Peyer's patch (tissue), 4 donors: ENCODE measurements around the gene FOS. TPM values are rescaled to one million over a fixed set of nuclear protein-coding genes. Genes with fewer than 3 reads are reported as not detected.

Source experiments
- DNase-seq, 3 donors: peaks; one replicate each; pipeline ENCODE4 v3.0.0-alpha.2; 2017 to 2019
- H3K27ac ChIP-seq, 4 donors: fragments of 200-600 bp; sonication (generic); one replicate each; pipeline ENCODE4 v1.5.1; 2016 to 2019
- H3K27me3 ChIP-seq, 2 donors: fragments of 200-600 bp; sonication (generic); one replicate each; pipeline ENCODE4 v1.5.1; 2019
- H3K36me3 ChIP-seq, 3 donors: fragments of 200-600 bp; sonication (generic); one replicate each; pipeline ENCODE4 v1.5.1; 2016 to 2019
- H3K4me1 ChIP-seq, 4 donors: fragments of 200-600 bp; sonication (generic); one replicate each; pipeline ENCODE4 v1.5.1; 2016 to 2019
- H3K4me3 ChIP-seq, 4 donors: fragments of 200-600 bp; sonication (generic); 1 replicate in 3 of 4; 2 replicates in 1 of 4; pipeline ENCODE4 v1.5.1; 2016 to 2019; ENCODE audit warnings: mild to moderate bottlenecking in 1 of 4
- H3K9me3 ChIP-seq, 4 donors: fragments of 200-600 bp; sonication (generic); one replicate each; pipeline ENCODE4 v1.5.1; 2016 to 2019; ENCODE audit warnings: mild to moderate bottlenecking in 1 of 4
- POLR2A ChIP-seq, 2 donors: fragments of 450-650 bp; IDR thresholded peaks; one replicate each; pipeline ENCODE4 v1.5.1; 2017; ENCODE audit warnings: antibody characterized with exemption in 2 of 2, mild to moderate bottlenecking in 2 of 2, moderate library complexity in 2 of 2
- total RNA-seq, 4 donors: library from RNA; depleted of rRNA; stranded (reverse); fragments of >200 nt; gene quantifications; one replicate each; pipeline ENCODE4 v1.1.0, GENCODE V29; 2016
- TF ChIP-seq, protein P1 (sequence below), 6 experiments: fragments of 450-650 bp in 4 of 6; fragments of 200-600 bp in 2 of 6; sonication (generic) in 1 of 6; IDR thresholded peaks; one replicate each; pipeline ENCODE4 v1.5.1; 2017 to 2019; ENCODE audit warnings: antibody characterized with exemption in 6 of 6, mild to moderate bottlenecking in 3 of 6, moderate library complexity in 1 of 6

Gene FOS
- total RNA-seq, 4 donors from 2014 or later, result 267 to 2,466 (median 503) TPM

DNA sequence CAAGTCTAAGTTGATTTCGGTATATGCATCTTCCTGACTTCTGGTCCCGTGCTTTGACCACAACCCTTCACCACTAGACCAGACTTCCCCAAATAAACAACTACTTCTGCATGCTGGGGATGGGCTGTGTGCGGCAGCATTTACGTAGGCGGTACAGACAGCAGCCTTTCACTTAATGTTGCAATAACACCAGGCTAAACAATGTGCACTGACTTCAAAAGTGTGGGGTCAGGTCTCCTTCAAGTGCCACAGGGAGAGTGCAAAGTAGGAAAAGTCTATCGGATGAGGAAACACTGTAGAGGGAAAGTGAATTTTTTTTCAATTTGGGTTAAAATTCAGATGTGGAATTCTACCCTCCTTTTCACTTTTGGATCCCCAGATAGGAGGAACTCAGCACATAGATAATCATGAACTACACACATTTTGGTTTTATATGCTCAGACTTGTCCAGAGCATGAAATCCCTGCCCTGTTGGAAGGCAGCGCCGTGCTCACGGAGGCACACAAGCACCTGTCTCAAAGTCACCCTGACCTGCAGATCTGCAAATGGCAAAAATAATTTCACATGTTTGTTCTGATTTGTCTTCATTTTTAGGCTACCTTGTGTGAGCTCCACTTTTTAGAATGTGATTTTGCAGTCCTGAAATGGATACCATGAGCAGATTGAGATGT, 3.6 kb upstream of the FOS start:
- H3K4me1 ChIP-seq, result peaks cover 13 to 25% (median 16%) of the 10 kb centered on the region in 4 donors
- peak overlapping the region; percentile 11 to 99 (median 60) for H3K27ac ChIP-seq
- TF ChIP-seq, protein P1, sequence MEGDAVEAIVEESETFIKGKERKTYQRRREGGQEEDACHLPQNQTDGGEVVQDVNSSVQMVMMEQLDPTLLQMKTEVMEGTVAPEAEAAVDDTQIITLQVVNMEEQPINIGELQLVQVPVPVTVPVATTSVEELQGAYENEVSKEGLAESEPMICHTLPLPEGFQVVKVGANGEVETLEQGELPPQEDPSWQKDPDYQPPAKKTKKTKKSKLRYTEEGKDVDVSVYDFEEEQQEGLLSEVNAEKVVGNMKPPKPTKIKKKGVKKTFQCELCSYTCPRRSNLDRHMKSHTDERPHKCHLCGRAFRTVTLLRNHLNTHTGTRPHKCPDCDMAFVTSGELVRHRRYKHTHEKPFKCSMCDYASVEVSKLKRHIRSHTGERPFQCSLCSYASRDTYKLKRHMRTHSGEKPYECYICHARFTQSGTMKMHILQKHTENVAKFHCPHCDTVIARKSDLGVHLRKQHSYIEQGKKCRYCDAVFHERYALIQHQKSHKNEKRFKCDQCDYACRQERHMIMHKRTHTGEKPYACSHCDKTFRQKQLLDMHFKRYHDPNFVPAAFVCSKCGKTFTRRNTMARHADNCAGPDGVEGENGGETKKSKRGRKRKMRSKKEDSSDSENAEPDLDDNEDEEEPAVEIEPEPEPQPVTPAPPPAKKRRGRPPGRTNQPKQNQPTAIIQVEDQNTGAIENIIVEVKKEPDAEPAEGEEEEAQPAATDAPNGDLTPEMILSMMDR (IDR thresholded peaks at IDR 0.05), result no peak
- TF ChIP-seq POLR2A (IDR thresholded peaks at IDR 0.05), result peak in 1 of 2 donors; percentile 19
- H3K27me3 ChIP-seq, result no peaks in the 10 kb centered on the region
- no peaks in the 10 kb centered on the region for H3K9me3 ChIP-seq
- H3K36me3 ChIP-seq, result peaks cover 0 to 10% (median 0%) of the 10 kb centered on the region in 3 donors
- DNase-seq, result peak in 2 of 3 donors; percentile 94 to 95
- H3K4me3 ChIP-seq, result no peak overlapping the region

DNA sequence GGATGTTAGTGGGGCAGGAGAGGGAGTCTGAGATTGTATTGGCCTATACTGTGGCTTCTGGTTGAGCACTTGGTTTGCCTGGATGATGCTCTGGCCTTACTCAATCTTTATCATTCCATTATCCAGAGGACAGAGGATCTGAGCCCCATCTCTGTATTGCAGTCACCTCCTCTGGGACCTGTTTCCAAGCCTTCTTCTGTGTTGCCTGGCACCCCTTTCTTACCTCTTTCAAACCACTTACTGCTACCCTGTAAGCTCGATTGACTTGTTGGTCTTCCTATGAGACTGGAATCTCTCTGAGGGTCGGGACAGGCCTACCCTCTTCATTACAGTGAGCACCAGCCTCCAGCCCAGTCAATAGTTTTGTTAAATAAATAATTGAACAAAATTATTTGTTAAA, 3.0 kb upstream of the FOS start:
- H3K27ac ChIP-seq, result peak overlapping the region; percentile 11 to 99 (median 60)
- no peaks in the 10 kb centered on the region for H3K27me3 ChIP-seq
- peaks cover 13 to 26% (median 16%) of the 10 kb centered on the region in 4 donors for H3K4me1 ChIP-seq
- no peaks in the 10 kb centered on the region for H3K9me3 ChIP-seq
- H3K4me3 ChIP-seq, result no peak overlapping the region
- peaks cover 0 to 16% (median 0%) of the 10 kb centered on the region in 3 donors for H3K36me3 ChIP-seq
- no peak for DNase-seq
- no peak for TF ChIP-seq POLR2A (IDR thresholded peaks at IDR 0.05)
- TF ChIP-seq, protein P1 (IDR thresholded peaks at IDR 0.05), result no peak

DNA sequence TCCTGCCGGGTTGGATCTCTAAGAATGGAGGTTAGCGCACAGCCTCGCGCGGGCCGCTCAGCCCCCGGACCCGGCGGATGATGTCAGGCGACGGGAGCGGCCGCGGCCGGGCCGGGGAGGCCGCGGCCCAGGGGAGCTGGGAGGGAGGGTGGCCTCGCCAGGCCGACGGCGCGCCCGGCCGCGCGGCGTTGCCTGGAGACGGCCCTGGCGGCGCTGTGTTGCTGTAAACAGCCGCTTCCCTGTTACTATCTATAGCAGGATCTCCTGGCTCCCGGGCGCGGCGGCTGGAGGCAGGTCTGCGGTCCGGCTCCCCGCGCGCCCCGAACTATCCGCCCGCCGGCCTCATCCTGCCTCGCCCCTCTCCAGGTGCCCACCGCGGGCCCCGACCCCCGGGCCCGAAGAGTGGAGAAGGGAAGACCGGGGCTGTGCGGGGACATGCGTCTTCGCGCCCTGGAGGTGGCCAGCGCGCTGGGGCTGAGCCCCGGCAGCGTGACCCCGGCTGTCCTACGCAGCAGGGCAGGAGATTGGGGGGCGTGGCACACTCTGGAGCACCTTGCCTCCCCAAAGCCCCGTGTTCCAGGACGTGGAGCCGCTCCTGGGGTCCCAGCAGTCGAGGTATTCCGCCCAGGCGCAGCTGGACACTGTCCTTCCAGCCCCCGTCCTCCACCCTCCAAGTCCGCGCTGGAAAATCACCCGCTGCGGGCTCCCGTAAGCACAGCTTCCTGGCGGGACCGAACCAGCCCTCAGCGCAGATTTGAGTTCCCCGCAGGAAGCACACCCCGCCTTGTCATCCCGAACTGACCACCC, 1.4 kb upstream of the FOS start:
- DNase-seq, result peak; percentile 71 to 95 (median 94)
- Histone ChIP-seq H3K36me3 (peaks cover 0 to 28% (median 0%) of the 10 kb centered on the region in 3 donors), H3K27ac (peak overlapping the region; percentile 77 to 99 (median 92)), H3K9me3 (no peaks in the 10 kb centered on the region), H3K4me1 (peaks cover 13 to 34% (median 18%) of the 10 kb centered on the region in 4 donors), H3K4me3 (peak overlapping the region; percentile 62 to 69 (median 62)), H3K27me3 (no peaks in the 10 kb centered on the region)
- TF ChIP-seq, protein P1 (IDR thresholded peaks at IDR 0.05), result peak in 3 of 6 experiments; percentile 11 to 27 (median 15)
- peak; percentile 91 to 95 for TF ChIP-seq POLR2A (IDR thresholded peaks at IDR 0.05)

DNA sequence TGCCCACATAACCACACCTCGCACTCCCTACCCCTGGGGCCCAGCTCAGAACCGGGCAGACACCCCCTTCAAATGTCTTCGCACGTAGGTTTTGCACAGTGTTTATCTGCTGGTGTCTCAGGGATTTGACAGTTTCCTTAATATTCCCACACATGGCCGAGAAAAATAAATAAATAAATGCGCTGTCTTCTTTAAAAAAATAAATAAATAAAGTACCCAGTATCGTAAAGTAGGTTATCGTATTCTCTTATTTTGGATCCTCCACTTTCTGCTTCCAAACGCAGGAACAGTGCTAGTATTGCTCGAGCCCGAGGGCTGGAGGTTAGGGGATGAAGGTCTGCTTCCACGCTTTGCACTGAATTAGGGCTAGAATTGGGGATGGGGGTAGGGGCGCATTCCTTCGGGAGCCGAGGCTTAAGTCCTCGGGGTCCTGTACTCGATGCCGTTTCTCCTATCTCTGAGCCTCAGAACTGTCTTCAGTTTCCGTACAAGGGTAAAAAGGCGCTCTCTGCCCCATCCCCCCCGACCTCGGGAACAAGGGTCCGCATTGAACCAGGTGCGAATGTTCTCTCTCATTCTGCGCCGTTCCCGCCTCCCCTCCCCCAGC, 710 bp upstream of the FOS start:
- Histone ChIP-seq H3K36me3 (peaks cover 0 to 28% (median 0%) of the 10 kb centered on the region in 3 donors), H3K4me1 (peaks cover 13 to 33% (median 18%) of the 10 kb centered on the region in 4 donors)

More for the DNA sequence above, 710 bp upstream of the FOS start:
- no peak for TF ChIP-seq POLR2A (IDR thresholded peaks at IDR 0.05)
- TF ChIP-seq, protein P1 (IDR thresholded peaks at IDR 0.05), result no peak
- Histone ChIP-seq H3K27me3 (no peaks in the 10 kb centered on the region), H3K27ac (peak overlapping the region; percentile 77 to 99 (median 92)), H3K4me3 (peak overlapping the region; percentile 62 to 69 (median 62)), H3K9me3 (no peaks in the 10 kb centered on the region)
- DNase-seq, result no peak
